ENCODE measurements around the gene SURF2. TPM values are rescaled to one million over a fixed set of nuclear protein-coding genes. Genes with fewer than 3 reads are reported as not detected.

The SURF2 gene
- total and polyA plus RNA-seq, 9 of the 15 experiments (the other 6 are each of a cell fraction or from before 2014, with no cell fraction given), result 5.5 to 82.5 (median 21.3) TPM

DNA sequence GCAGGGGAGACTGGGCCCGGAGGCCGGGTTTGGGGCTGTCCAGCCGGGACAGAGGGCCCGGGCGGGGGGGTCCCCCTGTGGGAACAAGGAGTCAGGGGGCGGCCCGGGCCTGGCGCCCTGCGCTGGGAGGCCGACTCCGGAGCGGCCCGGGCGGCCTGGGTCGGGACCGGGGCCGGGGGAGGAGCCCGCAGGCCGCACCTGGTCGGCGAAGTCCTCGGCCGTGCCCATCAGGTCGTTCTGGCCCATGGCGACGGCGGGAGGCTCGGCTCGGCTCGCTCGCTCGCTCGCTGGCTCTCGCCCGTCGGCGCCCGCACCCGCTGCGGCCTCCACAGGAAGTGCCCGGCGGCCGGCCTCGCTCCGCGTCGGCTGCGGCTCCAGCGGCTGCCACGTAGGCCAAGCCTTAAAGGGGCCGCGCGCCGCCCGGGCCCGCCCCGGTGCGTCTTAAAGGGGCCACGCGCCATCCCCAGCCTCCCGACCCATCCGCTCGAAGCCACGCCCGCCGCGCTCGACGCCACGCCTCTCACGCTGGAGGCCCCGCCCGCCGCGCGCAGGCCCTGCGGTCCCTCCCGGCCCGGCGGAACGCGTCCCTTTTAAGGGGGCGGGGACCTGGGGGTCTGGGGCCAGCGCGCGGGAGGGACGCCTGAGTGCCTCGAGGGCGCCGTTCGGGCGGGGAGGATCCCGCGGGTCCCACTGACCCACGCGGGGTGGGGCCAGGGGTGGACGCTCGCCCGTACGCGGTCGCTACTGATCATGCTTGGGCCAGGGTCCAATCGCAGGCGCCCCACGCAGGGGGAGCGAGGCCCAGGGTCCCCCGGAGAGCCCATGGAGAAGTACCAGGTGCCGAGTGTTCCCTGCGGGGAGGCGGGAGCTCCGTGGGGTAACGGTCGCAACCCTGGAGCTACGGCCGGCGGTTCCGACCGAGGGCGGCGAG, 19.6 kb downstream of the SURF2 start, which contains the start of the genes STKLD1 and SURF4 (continued):
- no peak for TF ChIP-seq STAT5B (CRISPR knock-in tag; IDR thresholded peaks at IDR 0.05)
- TF ChIP-seq PHF21A (IDR thresholded peaks at IDR 0.05; ENCODE audit: borderline replicate concordance, low read depth), result no peak
- TF ChIP-seq, protein P1, sequence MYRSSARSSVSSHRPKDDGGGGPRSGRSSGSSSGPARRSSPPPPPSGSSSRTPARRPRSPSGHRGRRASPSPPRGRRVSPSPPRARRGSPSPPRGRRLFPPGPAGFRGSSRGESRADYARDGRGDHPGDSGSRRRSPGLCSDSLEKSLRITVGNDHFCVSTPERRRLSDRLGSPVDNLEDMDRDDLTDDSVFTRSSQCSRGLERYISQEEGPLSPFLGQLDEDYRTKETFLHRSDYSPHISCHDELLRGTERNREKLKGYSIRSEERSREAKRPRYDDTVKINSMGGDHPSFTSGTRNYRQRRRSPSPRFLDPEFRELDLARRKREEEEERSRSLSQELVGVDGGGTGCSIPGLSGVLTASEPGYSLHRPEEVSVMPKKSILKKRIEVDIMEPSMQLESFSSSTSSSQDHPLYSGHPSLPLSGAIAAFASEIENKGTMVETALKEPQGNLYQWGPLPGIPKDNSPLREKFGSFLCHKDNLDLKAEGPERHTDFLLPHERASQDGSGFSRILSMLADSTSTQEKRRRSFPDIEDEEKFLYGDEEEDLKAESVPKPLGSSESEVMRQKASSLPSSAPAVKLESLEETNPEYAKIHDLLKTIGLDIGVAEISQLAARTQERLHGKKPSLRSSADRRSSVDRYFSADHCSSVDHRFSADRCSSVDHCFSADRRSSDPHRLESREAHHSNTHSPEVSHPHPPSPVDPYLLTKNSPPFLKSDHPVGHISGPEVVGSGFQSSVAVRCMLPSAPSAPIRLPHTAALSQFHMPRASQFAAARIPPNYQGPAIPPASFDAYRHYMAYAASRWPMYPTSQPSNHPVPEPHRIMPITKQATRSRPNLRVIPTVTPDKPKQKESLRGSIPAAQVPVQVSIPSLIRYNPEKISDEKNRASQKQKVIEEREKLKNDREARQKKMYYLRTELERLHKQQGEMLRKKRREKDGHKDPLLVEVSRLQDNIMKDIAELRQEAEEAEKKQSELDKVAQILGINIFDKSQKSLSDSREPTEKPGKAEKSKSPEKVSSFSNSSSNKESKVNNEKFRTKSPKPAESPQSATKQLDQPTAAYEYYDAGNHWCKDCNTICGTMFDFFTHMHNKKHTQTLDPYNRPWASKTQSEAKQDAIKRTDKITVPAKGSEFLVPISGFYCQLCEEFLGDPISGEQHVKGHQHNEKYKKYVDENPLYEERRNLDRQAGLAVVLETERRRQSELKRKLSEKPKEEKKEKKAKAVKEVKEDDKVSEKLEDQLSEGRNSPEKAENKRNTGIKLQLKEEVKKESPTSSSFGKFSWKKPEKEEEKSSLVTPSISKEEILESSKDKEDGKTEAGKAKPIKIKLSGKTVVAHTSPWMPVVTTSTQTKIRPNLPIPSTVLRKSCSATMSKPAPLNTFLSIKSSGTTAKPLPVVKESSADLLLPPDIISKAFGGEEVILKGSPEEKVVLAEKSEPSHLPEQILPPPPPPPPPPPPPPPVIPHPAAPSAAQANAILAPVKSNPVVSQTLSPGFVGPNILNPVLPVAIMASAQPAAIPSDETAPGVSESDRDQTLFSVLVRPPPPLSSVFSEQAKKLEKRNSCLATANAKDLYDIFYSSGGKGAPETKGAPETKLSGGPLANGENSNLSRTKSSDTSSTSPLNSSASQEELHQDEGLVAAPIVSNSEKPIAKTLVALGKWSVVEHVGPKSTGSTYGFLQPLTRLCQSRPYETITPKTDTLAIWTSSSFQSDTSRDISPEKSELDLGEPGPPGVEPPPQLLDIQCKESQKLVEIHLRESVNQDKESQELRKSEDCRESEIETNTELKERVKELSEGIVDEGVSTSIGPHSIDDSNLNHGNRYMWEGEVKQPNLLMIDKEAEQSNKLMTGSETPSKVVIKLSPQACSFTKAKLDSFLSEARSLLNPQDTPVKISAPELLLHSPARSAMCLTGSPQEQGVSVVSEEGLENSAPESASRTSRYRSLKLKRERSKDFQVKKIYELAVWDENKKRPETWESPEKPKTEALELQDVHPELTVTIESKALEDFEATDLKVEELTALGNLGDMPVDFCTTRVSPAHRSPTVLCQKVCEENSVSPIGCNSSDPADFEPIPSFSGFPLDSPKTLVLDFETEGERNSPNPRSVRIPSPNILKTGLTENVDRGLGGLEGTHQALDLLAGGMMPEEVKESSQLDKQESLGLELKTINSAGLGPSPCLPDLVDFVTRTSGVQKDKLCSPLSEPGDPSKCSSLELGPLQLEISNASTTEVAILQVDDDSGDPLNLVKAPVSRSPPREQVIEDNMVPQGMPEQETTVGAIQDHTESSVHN (IDR thresholded peaks at IDR 0.05; ENCODE audit: borderline replicate concordance in 1 of 2, low read depth in 1 of 2), result no peak
- TF ChIP-seq ZNF507 (tag; conservative IDR thresholded peaks at IDR 0.05), result no peak
- peak; percentile 25; the same call in 1 of the 2 replicates for TF ChIP-seq ZNF282 (CRISPR knock-in tag; IDR thresholded peaks at IDR 0.05)
- TF ChIP-seq, protein P2, sequence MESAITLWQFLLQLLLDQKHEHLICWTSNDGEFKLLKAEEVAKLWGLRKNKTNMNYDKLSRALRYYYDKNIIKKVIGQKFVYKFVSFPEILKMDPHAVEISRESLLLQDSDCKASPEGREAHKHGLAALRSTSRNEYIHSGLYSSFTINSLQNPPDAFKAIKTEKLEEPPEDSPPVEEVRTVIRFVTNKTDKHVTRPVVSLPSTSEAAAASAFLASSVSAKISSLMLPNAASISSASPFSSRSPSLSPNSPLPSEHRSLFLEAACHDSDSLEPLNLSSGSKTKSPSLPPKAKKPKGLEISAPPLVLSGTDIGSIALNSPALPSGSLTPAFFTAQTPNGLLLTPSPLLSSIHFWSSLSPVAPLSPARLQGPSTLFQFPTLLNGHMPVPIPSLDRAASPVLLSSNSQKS (CRISPR knock-in tag; IDR thresholded peaks at IDR 0.05), result no peak
- no peak for TF ChIP-seq HMG20A (CRISPR knock-in tag; conservative IDR thresholded peaks at IDR 0.05)
- TF ChIP-seq SRSF3 (IDR thresholded peaks at IDR 0.05; ENCODE audit: insufficient read depth, low read length), result no peak
- TF ChIP-seq ZFP1 (CRISPR knock-in tag; IDR thresholded peaks at IDR 0.05), result no peak
- TF ChIP-seq ZSCAN29 (IDR thresholded peaks at IDR 0.05), result no peak
- no peak for TF ChIP-seq ZNF239 (CRISPR knock-in tag; IDR thresholded peaks at IDR 0.05)
- TF ChIP-seq, protein P3, sequence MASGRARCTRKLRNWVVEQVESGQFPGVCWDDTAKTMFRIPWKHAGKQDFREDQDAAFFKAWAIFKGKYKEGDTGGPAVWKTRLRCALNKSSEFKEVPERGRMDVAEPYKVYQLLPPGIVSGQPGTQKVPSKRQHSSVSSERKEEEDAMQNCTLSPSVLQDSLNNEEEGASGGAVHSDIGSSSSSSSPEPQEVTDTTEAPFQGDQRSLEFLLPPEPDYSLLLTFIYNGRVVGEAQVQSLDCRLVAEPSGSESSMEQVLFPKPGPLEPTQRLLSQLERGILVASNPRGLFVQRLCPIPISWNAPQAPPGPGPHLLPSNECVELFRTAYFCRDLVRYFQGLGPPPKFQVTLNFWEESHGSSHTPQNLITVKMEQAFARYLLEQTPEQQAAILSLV (tag; IDR thresholded peaks at IDR 0.05), result no peak
- no peak for TF ChIP-seq HDAC3 (IDR thresholded peaks at IDR 0.05; ENCODE audit: borderline replicate concordance, partially characterized antibody)
- TF ChIP-seq ERF (CRISPR knock-in tag; IDR thresholded peaks at IDR 0.05), result peak; percentile 64; the same call in 1 of the 2 replicates
- no peak for TF ChIP-seq ZNF174 (CRISPR knock-in tag; IDR thresholded peaks at IDR 0.05)
